ENCODE measurements around the gene TENM3. TPM values are rescaled to one million over a fixed set of nuclear protein-coding genes. Genes with fewer than 3 reads are reported as not detected.

Gene TENM3
- total RNA-seq, 4 donors from 2014 or later = 0.18 to 9.4 (median 1.5) TPM

GRCh38 chr4:182496408-182496807, 253.2 kb downstream of the TENM3 start:
- TF ChIP-seq, protein P1, sequence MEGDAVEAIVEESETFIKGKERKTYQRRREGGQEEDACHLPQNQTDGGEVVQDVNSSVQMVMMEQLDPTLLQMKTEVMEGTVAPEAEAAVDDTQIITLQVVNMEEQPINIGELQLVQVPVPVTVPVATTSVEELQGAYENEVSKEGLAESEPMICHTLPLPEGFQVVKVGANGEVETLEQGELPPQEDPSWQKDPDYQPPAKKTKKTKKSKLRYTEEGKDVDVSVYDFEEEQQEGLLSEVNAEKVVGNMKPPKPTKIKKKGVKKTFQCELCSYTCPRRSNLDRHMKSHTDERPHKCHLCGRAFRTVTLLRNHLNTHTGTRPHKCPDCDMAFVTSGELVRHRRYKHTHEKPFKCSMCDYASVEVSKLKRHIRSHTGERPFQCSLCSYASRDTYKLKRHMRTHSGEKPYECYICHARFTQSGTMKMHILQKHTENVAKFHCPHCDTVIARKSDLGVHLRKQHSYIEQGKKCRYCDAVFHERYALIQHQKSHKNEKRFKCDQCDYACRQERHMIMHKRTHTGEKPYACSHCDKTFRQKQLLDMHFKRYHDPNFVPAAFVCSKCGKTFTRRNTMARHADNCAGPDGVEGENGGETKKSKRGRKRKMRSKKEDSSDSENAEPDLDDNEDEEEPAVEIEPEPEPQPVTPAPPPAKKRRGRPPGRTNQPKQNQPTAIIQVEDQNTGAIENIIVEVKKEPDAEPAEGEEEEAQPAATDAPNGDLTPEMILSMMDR (IDR thresholded peaks at IDR 0.05) = no peak
- H3K9me3 ChIP-seq = no peaks in the 10 kb centered on the region
- no peaks in the 10 kb centered on the region for H3K4me1 ChIP-seq
- no peaks in the 10 kb centered on the region for H3K36me3 ChIP-seq
- H3K27me3 ChIP-seq = no peaks in the 10 kb centered on the region
- no peak overlapping the region for H3K27ac ChIP-seq
- H3K4me3 ChIP-seq = no peak overlapping the region
- no peak for DNase-seq

DNA sequence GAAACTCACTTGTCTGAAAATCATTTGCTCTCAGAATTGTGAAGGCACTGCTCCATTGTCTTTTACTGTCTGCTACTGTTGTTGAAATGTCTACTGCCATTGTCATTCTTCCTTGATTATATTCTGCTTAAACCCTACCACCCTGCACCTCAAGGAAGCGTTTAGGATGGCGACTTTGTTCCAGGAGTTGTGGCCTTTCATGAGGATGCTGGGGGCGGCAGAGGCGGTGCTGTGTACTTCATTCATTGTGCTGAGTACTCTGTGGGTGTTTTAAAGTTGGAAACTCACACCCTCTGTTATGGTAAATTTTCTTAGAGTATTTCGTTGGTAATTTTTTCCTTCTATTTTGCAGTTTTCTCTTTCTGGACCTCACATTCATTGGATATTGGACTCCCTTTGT, 258.9 kb downstream of the TENM3 start:
- no peak for TF ChIP-seq POLR2A (IDR thresholded peaks at IDR 0.05)
- TF ChIP-seq, protein P1 (IDR thresholded peaks at IDR 0.05) = no peak
- Histone ChIP-seq H3K27ac (no peak overlapping the region), H3K4me3 (no peak overlapping the region), H3K27me3 (no peaks in the 10 kb centered on the region), H3K9me3 (no peaks in the 10 kb centered on the region), H3K36me3 (no peaks in the 10 kb centered on the region), H3K4me1 (no peaks in the 10 kb centered on the region)
- no peak for DNase-seq

GRCh38 chr4:182504463-182504862, 261.3 kb downstream of the TENM3 start:
- Histone ChIP-seq H3K4me3 (no peak overlapping the region), H3K9me3 (no peaks in the 10 kb centered on the region), H3K4me1 (no peaks in the 10 kb centered on the region), H3K36me3 (no peaks in the 10 kb centered on the region), H3K27ac (no peak overlapping the region), H3K27me3 (no peaks in the 10 kb centered on the region)
- DNase-seq = no peak
- no peak for TF ChIP-seq POLR2A (IDR thresholded peaks at IDR 0.05)
- TF ChIP-seq, protein P1 (IDR thresholded peaks at IDR 0.05) = no peak

DNA sequence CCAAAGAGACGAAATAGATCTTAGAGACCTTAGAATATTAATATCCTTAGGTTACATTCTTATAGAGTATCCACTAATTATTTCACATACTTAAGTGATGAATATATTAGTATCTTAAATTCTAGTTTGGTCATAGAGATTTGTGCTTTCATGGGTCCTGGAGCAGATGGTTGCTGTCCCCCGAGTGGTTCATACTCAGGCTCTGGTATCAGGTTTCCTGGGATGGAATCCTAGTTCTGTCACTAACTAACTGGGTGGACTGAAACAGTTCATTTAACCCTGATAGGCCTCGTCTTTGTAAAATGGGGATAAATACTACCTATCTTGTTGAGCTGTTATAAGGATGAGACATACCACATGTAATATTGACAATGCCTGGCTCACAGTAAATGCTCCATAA, 264.6 kb downstream of the TENM3 start:
- Histone ChIP-seq H3K36me3 (no peaks in the 10 kb centered on the region), H3K27ac (no peak overlapping the region), H3K27me3 (no peaks in the 10 kb centered on the region), H3K4me1 (no peaks in the 10 kb centered on the region), H3K9me3 (no peaks in the 10 kb centered on the region), H3K4me3 (no peak overlapping the region)
- TF ChIP-seq, protein P1 (IDR thresholded peaks at IDR 0.05) = no peak
- TF ChIP-seq POLR2A (IDR thresholded peaks at IDR 0.05) = no peak
- DNase-seq = no peak

DNA sequence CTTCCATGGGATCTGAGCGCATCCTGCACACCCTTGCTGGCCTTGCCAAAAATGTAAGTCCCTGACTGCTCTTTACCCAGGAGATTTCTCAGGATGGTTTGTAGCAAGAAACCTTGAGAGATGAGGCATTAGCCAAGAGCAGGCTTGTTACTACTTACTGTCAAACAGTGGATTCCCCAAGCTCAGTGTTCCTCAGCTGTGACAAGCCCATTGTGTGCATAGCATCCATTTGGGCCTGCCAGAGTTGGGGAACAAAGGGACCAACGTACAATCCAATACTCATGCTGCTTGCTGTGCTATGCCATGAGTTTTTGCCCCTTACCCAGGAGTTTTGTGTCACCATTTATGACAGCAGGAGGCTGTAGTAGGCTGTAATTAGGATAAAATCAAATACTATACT, 267.6 kb downstream of the TENM3 start:
- Histone ChIP-seq H3K36me3 (no peaks in the 10 kb centered on the region), H3K27ac (no peak overlapping the region), H3K4me1 (no peaks in the 10 kb centered on the region), H3K9me3 (no peaks in the 10 kb centered on the region), H3K4me3 (no peak overlapping the region), H3K27me3 (no peaks in the 10 kb centered on the region)
- TF ChIP-seq, protein P1 (IDR thresholded peaks at IDR 0.05) = no peak
- no peak for TF ChIP-seq POLR2A (IDR thresholded peaks at IDR 0.05)
- no peak for DNase-seq

All from Peyer's patch (tissue), 4 donors.